ENCODE data around the gene SLC27A3. TPM values are rescaled to one million over a fixed set of nuclear protein-coding genes. Genes with fewer than 3 reads are reported as not detected.

SLC27A3 gene
- total RNA-seq, 1 donor from 2014 or later = 16.7 TPM

DNA sequence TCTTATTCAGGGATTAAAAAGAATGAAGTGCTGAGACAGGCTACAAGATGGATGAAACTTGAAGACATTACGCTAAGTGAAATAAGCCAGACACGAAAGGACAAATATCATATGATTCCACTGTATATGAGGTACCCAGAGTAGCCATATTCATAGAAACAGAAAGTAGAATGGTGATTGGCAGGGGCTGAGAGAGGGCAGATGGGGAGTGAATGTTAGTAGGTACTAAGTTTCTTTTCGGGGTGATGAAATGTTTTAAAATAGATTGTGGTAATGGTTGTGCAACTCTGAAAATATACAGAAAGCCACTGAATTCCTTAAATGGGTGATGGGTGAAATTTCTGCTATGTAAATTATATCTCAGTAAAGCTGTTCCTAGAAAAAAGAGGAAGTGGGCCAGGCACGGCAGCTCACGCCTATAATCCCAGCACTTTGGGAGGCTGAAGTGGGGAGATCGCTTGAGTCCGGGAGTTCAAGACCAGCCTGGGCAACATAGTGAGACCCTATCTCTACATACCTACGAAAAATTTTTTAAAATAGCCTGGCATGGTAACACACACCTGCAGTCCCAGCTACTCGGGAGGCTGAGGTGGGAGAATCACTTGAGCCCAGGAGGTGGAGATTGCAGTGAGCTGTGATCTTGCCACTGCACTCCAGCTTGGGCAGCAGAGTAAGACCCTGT, 15.9 kb downstream of the SLC27A3 start:
- Histone ChIP-seq H3K27ac (ENCODE audit: low read depth, low read length) (peak overlapping the region; percentile 84), H3K36me3 (ENCODE audit: control insufficient read depth in 3 of 3, insufficient read depth in 3 of 3, low read length in 3 of 3) (no peaks in the 10 kb centered on the region), H3K9ac (ENCODE audit: low read depth in 1 of 3, low read length in 3 of 3) (peak overlapping the region; percentile 6 to 71 (median 24)), H3K9me3 (ENCODE audit: control insufficient read depth in 3 of 3, low read length in 3 of 3) (no peaks in the 10 kb centered on the region), H3K27me3 (ENCODE audit: control insufficient read depth in 3 of 3, insufficient read depth in 3 of 3, low read length in 3 of 3) (no peaks in the 10 kb centered on the region), H3K4me1 (ENCODE audit: control insufficient read depth in 3 of 3, insufficient read depth in 3 of 3, low read length in 3 of 3) (peaks cover 15 to 27% (median 20%) of the 10 kb centered on the region in 3 donors), H3K4me3 (ENCODE audit: low read length in 3 of 3) (peak overlapping the region; percentile 33 to 71 (median 65))

DNA sequence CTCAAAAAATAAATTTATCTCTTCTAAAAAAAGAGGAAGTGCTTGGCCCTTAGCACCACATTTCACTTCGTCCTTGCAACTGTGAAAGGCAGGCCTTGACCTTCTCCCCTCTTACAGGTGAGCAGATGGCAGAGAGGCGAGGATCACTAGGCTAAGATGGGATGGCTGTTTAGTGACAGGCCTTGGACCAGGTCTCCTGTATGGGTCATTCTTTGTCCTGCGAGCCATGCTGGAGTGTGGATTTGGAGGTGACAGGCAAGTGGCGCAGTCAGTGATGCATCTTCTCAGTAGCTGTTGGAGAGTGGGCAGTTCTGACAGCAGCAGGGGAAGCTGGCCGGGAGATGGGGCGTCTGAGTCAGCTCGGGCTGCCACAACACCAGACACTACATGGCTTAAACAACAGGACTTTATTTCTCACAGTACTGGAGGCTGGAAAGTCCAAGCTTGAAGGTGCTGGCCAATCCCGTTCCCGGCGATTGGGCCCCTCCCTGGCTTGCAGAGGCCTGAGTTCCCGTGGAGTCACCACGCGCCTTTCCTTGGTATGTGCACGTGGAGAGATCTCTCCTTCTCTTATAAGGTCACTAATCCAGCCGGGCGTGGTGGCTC, 16.5 kb downstream of the SLC27A3 start:
- Histone ChIP-seq H3K27ac (ENCODE audit: low read depth, low read length) (peak overlapping the region; percentile 84), H3K36me3 (ENCODE audit: control insufficient read depth in 3 of 3, insufficient read depth in 3 of 3, low read length in 3 of 3) (no peaks in the 10 kb centered on the region), H3K4me3 (ENCODE audit: low read length in 3 of 3) (no peak overlapping the region), H3K27me3 (ENCODE audit: control insufficient read depth in 3 of 3, insufficient read depth in 3 of 3, low read length in 3 of 3) (no peaks in the 10 kb centered on the region), H3K4me1 (ENCODE audit: control insufficient read depth in 3 of 3, insufficient read depth in 3 of 3, low read length in 3 of 3) (peaks cover 15 to 27% (median 20%) of the 10 kb centered on the region in 3 donors), H3K9me3 (ENCODE audit: control insufficient read depth in 3 of 3, low read length in 3 of 3) (no peaks in the 10 kb centered on the region), H3K9ac (ENCODE audit: low read depth in 1 of 3, low read length in 3 of 3) (no peak overlapping the region)

DNA sequence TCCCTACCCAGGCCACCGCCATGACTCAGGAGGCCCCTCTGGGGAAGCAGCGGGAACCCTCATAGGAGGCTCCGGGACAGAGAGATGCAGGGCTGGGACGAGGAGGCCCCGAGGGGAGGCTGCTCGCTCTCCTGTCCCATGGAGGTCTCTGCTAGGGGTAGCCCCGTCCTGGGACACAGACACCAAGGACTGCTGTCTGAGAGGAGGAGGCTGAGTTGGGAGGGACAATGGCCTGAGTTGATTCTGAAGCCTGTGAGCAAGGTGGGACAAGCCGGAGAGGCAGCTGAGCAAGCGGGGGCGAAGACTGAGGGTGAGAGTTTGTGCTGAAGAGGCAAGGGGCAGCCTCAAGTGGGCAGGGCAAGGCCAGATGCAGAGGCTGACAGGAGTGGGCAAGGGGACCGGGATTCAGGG, 17.4 kb downstream of the SLC27A3 start:
- Histone ChIP-seq H3K4me1 (ENCODE audit: control insufficient read depth in 3 of 3, insufficient read depth in 3 of 3, low read length in 3 of 3) (peaks cover 15 to 27% (median 20%) of the 10 kb centered on the region in 3 donors), H3K27me3 (ENCODE audit: control insufficient read depth in 3 of 3, insufficient read depth in 3 of 3, low read length in 3 of 3) (no peaks in the 10 kb centered on the region), H3K27ac (ENCODE audit: low read depth, low read length) (no peak overlapping the region), H3K4me3 (ENCODE audit: low read length in 3 of 3) (no peak overlapping the region), H3K36me3 (ENCODE audit: control insufficient read depth in 3 of 3, insufficient read depth in 3 of 3, low read length in 3 of 3) (no peaks in the 10 kb centered on the region), H3K9ac (ENCODE audit: low read depth in 1 of 3, low read length in 3 of 3) (no peak overlapping the region), H3K9me3 (ENCODE audit: control insufficient read depth in 3 of 3, low read length in 3 of 3) (no peaks in the 10 kb centered on the region)

DNA sequence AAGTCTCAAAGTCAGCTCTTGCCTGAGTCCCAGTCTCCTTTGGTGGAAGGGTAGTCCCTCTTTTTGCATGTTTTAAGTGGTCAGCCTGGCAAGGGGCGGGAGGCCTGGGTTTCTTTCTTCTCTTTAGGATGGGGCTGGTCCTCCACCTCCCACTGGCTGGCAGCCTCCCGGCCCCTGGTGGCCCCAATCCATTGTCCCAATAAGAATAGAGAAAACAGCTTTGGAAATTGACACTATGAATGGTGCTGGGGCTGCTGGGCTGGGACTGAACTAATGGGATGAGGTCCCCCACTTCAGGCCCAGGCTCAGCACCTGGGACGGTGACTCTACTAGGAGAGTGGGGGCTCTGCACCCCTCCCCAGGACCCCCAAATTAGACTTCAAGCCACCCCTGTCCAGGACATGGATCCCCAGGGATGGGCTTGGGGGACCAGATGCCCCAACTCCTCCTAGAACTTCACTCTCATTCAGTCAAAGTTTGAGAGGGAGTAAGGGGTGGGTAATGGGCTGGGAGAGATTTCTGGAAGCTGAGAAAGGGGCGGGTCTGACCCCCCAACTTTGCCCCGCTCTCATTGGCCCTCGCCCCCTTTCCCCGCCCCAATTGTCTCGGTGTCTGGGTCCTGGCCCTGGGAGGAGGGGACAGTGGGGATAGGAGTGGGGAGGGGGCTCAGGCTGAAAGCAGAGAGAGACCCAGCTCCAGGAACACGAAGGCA, 18.2 kb downstream of the SLC27A3 start:
- H3K4me3 ChIP-seq (ENCODE audit: low read length in 3 of 3) = no peak overlapping the region
- H3K27me3 ChIP-seq (ENCODE audit: control insufficient read depth in 3 of 3, insufficient read depth in 3 of 3, low read length in 3 of 3) = no peaks in the 10 kb centered on the region
- no peaks in the 10 kb centered on the region for H3K36me3 ChIP-seq (ENCODE audit: control insufficient read depth in 3 of 3, insufficient read depth in 3 of 3, low read length in 3 of 3)
- H3K27ac ChIP-seq (ENCODE audit: low read depth, low read length) = no peak overlapping the region
- peaks cover 15 to 27% (median 20%) of the 10 kb centered on the region in 3 donors for H3K4me1 ChIP-seq (ENCODE audit: control insufficient read depth in 3 of 3, insufficient read depth in 3 of 3, low read length in 3 of 3)
- H3K9me3 ChIP-seq (ENCODE audit: control insufficient read depth in 3 of 3, low read length in 3 of 3) = no peaks in the 10 kb centered on the region
- no peak overlapping the region for H3K9ac ChIP-seq (ENCODE audit: low read depth in 1 of 3, low read length in 3 of 3)

DNA sequence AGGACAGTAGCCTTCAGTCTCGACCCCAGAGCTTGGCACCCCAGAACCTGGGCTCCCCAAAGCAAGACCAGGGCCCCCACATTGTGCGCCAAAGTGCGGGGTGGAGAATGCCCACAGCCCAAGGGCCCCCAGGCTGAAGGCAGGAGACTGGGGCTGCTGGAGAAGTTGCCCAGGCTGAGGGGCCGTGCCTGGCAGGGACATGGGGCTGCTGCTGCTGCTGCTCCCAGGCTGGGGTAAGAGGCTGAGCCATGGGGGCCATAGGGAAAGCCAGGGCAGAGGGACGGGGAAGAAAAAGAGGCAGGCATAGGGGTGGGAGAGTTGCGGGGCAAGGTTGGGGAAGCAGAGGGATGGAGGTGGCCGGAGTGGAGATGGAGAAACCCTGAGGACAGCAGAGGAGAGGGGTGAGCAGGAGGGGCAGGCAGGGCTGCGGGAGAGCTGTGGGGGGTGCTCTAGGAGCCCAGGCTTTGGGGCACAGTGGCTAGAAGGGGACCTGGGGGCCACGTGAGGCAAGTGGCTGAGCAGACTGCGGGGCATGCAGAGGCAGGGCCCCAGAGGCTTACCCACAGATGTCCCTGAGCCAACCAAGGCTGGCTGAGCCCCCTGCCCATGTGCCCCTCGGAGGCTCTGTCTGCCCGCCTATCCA, 18.9 kb downstream of the SLC27A3 start:
- H3K27ac ChIP-seq (ENCODE audit: low read depth, low read length) = no peak overlapping the region
- no peaks in the 10 kb centered on the region for H3K27me3 ChIP-seq (ENCODE audit: control insufficient read depth in 3 of 3, insufficient read depth in 3 of 3, low read length in 3 of 3)
- H3K9me3 ChIP-seq (ENCODE audit: control insufficient read depth in 3 of 3, low read length in 3 of 3) = no peaks in the 10 kb centered on the region
- H3K4me3 ChIP-seq (ENCODE audit: low read length in 3 of 3) = no peak overlapping the region
- H3K36me3 ChIP-seq (ENCODE audit: control insufficient read depth in 3 of 3, insufficient read depth in 3 of 3, low read length in 3 of 3) = no peaks in the 10 kb centered on the region
- peaks cover 15 to 26% (median 20%) of the 10 kb centered on the region in 3 donors for H3K4me1 ChIP-seq (ENCODE audit: control insufficient read depth in 3 of 3, insufficient read depth in 3 of 3, low read length in 3 of 3)
- no peak overlapping the region for H3K9ac ChIP-seq (ENCODE audit: low read depth in 1 of 3, low read length in 3 of 3)

DNA sequence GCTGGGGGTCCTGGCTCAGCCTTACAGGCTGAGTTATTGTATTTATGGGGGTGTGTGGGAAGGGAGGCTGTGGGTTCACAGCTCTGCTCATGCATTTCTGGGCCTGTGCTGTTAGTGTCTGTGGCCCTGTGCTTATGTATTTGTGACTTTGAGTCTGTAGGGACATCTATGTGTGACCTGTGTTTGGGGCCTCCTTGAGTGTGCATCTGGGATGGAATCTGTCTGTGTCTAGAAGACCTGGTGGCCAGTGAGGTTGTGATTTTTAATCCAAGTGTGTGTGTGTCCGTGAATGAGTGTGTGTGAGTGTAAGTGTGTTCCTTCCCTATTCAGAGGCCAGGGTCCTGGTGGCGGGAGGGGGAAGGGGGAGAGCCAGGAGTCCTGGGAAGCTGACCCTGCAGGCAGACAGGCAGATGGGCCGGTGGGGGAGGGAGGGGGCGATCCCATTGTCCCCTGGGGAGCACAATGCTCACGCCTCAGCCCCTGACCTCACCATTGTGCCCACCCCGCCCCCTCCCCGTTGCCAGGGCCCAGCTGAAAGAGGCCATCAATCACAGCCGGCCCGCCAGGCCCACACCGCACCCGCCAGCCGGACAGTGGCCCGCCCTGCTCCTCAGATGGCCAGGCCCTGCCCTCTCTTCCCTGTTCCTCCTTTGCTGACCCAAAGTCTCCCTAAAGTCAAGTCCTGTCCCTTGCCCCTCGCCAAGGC, 19.6 kb downstream of the SLC27A3 start:
- Histone ChIP-seq H3K9ac (ENCODE audit: low read depth in 1 of 3, low read length in 3 of 3) (no peak overlapping the region), H3K27me3 (ENCODE audit: control insufficient read depth in 3 of 3, insufficient read depth in 3 of 3, low read length in 3 of 3) (no peaks in the 10 kb centered on the region), H3K4me3 (ENCODE audit: low read length in 3 of 3) (no peak overlapping the region), H3K9me3 (ENCODE audit: control insufficient read depth in 3 of 3, low read length in 3 of 3) (no peaks in the 10 kb centered on the region), H3K36me3 (ENCODE audit: control insufficient read depth in 3 of 3, insufficient read depth in 3 of 3, low read length in 3 of 3) (peaks cover 0 to 2% (median 0%) of the 10 kb centered on the region in 3 donors), H3K4me1 (ENCODE audit: control insufficient read depth in 3 of 3, insufficient read depth in 3 of 3, low read length in 3 of 3) (peaks cover 9 to 20% (median 13%) of the 10 kb centered on the region in 3 donors), H3K27ac (ENCODE audit: low read depth, low read length) (no peak overlapping the region)

DNA sequence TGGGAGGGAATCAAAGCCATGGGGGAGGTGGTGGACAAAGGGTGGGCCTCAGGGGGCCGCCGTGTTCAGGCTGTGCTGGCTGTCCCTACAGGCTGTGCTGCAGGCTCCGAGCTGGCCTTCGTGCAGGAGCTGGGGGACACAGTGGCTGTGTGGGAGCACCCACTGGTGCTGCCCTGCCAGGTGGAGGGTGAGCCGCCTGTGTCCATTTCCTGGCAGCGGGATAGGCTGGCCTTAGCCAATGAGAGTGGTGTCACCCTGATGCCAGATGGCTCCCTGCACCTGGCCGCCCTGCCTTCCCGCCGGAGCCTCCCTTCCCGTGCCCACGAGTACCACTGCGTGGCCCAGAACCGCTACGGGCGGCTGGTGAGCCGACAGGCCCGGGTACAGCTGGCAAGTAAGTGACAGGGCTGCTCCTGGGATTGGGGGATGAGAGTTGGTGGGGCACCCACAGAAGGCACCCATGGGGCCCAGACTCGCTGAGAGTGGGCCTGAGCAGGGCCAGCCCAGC, 20.2 kb downstream of the SLC27A3 start:
- no peak overlapping the region for H3K4me3 ChIP-seq (ENCODE audit: low read length in 3 of 3)
- H3K27ac ChIP-seq (ENCODE audit: low read depth, low read length) = no peak overlapping the region
- H3K9me3 ChIP-seq (ENCODE audit: control insufficient read depth in 3 of 3, low read length in 3 of 3) = no peaks in the 10 kb centered on the region
- H3K9ac ChIP-seq (ENCODE audit: low read depth in 1 of 3, low read length in 3 of 3) = no peak overlapping the region
- no peaks in the 10 kb centered on the region for H3K27me3 ChIP-seq (ENCODE audit: control insufficient read depth in 3 of 3, insufficient read depth in 3 of 3, low read length in 3 of 3)
- H3K4me1 ChIP-seq (ENCODE audit: control insufficient read depth in 3 of 3, insufficient read depth in 3 of 3, low read length in 3 of 3) = peaks cover 4 to 13% (median 8%) of the 10 kb centered on the region in 3 donors
- peaks cover 0 to 2% (median 0%) of the 10 kb centered on the region in 3 donors for H3K36me3 ChIP-seq (ENCODE audit: control insufficient read depth in 3 of 3, insufficient read depth in 3 of 3, low read length in 3 of 3)

DNA sequence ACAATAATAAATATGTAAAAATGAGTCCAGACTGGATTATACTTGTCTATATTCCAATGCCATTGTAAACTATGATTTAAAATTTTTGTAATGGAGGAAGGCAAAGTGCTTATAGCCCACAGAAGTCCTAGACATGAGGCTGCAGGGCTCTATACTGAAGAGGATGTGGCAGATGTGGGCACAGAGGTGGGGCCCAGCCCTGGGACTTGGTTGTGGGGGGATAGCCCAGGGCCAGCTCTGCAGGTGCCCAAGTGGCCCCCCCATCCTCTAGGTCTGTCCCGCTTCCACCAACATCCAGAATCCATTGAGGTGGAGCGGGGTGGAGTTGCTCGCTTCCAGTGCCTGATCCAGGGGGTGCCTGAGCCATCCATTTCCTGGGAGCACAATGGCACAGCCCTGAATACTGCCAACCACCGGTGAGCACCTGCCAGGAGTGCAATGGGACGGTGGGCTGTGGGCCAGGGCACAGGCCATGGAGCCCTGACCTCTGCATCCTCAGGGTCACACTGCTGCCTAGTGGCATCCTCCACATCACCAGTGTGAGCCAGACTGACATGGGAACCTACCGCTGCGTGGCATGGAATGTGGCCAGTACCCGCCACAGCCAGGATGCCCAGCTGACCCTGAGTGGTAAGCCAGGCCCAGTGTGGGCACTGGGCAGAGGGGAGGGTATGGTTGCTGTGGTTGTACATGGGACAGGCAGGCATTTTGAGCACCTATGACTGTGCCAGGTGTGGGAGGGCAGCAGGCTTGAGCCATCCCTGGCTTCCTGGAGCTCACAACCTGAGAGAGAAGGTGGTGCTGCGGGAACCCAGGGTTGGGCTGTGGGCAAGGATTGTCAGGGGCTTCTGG, 21.0 kb downstream of the SLC27A3 start:
- Histone ChIP-seq H3K4me3 (ENCODE audit: low read length in 3 of 3) (no peak overlapping the region), H3K9me3 (ENCODE audit: control insufficient read depth in 3 of 3, low read length in 3 of 3) (no peaks in the 10 kb centered on the region), H3K27ac (ENCODE audit: low read depth, low read length) (no peak overlapping the region), H3K4me1 (ENCODE audit: control insufficient read depth in 3 of 3, insufficient read depth in 3 of 3, low read length in 3 of 3) (peaks cover under 1 to 6% (median under 1%) of the 10 kb centered on the region in 3 donors), H3K36me3 (ENCODE audit: control insufficient read depth in 3 of 3, insufficient read depth in 3 of 3, low read length in 3 of 3) (peaks cover 0 to 2% (median 0%) of the 10 kb centered on the region in 3 donors), H3K27me3 (ENCODE audit: control insufficient read depth in 3 of 3, insufficient read depth in 3 of 3, low read length in 3 of 3) (no peaks in the 10 kb centered on the region), H3K9ac (ENCODE audit: low read depth in 1 of 3, low read length in 3 of 3) (no peak overlapping the region)

Measured in skeletal muscle tissue (tissue), 4 donors.